NCI-H524 (cell line): ENCODE measurements around the gene FGR.
A peak's percentile ranks its signal among the peaks of the same experiment; 100 is the strongest.

ENCODE experiments used
- DNase-seq, 2 experiments: peaks; one replicate each; lab custom pipeline; 2025; lab: John Stamatoyannopoulos, UW

Gene FGR

GRCh38 chr1:27616441-27616840, 18.5 kb downstream of the FGR start:
- DNase-seq, result no peak

GRCh38 chr1:27615346-27616192, 19.4 kb downstream of the FGR start:
- no peak for DNase-seq

- no peak for DNase-seq
These were observed 20.2 kb downstream of the FGR start for GRCh38 chr1:27614625-27615344.

- DNase-seq, result no peak
These were observed 20.9 kb downstream of the FGR start for GRCh38 chr1:27614043-27614624.

GRCh38 chr1:27612718-27613117, 22.3 kb downstream of the FGR start:
- DNase-seq, result no peak

GRCh38 chr1:27611450-27611849, 23.5 kb downstream of the FGR start:
- no peak for DNase-seq

GRCh38 chr1:27609618-27610240, 25.3 kb downstream of the FGR start:
- DNase-seq, result no peak

- DNase-seq, result no peak
These were observed 25.8 kb downstream of the FGR start for GRCh38 chr1:27609210-27609555.

- DNase-seq, result no peak
These were observed 27.7 kb downstream of the FGR start for GRCh38 chr1:27607239-27607804.

GRCh38 chr1:27606708-27607238, 28.2 kb downstream of the FGR start:
- no peak for DNase-seq

GRCh38 chr1:27605796-27606707, 28.9 kb downstream of the FGR start:
- peak; percentile 27 to 40 for DNase-seq

GRCh38 chr1:27605300-27605766, 29.7 kb downstream of the FGR start:
- no peak for DNase-seq

- no peak for DNase-seq
These were observed 30.2 kb downstream of the FGR start for GRCh38 chr1:27604579-27605299.

- peak; percentile 75 to 83 for DNase-seq
These were observed 31.1 kb downstream of the FGR start, which contains the start of gene AHDC1 for GRCh38 chr1:27603681-27604578. TSS of gene AHDC1 (minus strand) at chr1:27604144. CDS start at chr1:27552115, 52,029 bp downstream.

- DNase-seq, result peak in 1 of 2 experiments; percentile 25
These were observed 31.7 kb downstream of the FGR start for GRCh38 chr1:27603309-27603680.

- DNase-seq, result peak; percentile 9 to 55
These were observed 32.3 kb downstream of the FGR start for GRCh38 chr1:27602462-27603308.

GRCh38 chr1:27601771-27602461, 33.1 kb downstream of the FGR start:
- peak in 1 of 2 experiments; percentile 52 for DNase-seq
